GM12892 (cell line): ENCODE data around the gene ESPNL.

Experiments used
- POLR2A ChIP-seq: IDR thresholded peaks from 2 replicates; pipeline ENCODE4 v1.6.1; 2011; ENCODE audit warnings: low read depth, low read length, control low read depth
- POLR2AphosphoS5 ChIP-seq: IDR thresholded peaks from 2 replicates; pipeline ENCODE4 v1.6.1; 2011; ENCODE audit warnings: low read depth, low read length, control low read depth

GRCh38 chr2:238124488-238125126, 24.5 kb downstream of the ESPNL start:
- TF ChIP-seq POLR2A (no peak), POLR2AphosphoS5 (no peak)
